ENCODE data around the gene RAC3. TPM values are rescaled to one million over a fixed set of nuclear protein-coding genes. Genes with fewer than 3 reads are reported as not detected.
A peak's percentile ranks its signal among the peaks of the same experiment; 100 is the strongest.

The RAC3 gene
- total RNA-seq, 1 experiment from 2014 or later, result 120 TPM

- ChIA-PET POLR2A (no interaction called here), CTCF (interaction anchor here (1.3 kb wide), 1 partner anchor 15 kb away, joined by 5 read pairs; the partner anchor contains the start of gene DCXR)
- no peak for DNase-seq (ENCODE audit: low read depth, low spot score)
Measured at GRCh38 chr17:82052638-82053059, 21.2 kb downstream of the RAC3 start.

GRCh38 chr17:82053130-82053529 lies 21.7 kb downstream of the RAC3 start:
- Histone ChIP-seq H3K27me3 (ENCODE audit: insufficient read depth, low read length) (no peaks in the 10 kb centered on the region), H3K4me3 (replicated peaks in 1 of 2; ENCODE audit: low read depth in 1 of 2, low read length in 2 of 2) (peak overlapping the region; percentile 94 to 99), H3K79me2 (ENCODE audit: insufficient read depth, low read length) (peaks cover 41% of the 10 kb centered on the region), H3K27ac (ENCODE audit: low read depth, low read length) (peak overlapping the region; percentile 81; the same call in 1 of the 2 replicates), H3K9me2 (ENCODE audit: insufficient read depth) (no peaks in the 10 kb centered on the region), H3K4me2 (ENCODE audit: low read length) (peak overlapping the region; percentile 89), H3K9me3 (ENCODE audit: control insufficient read depth in 1 of 2, insufficient read depth in 1 of 2, low read depth in 1 of 2, low read length in 2 of 2) (no peaks in the 10 kb centered on the region), H4K20me1 (ENCODE audit: insufficient read depth) (no peaks in the 10 kb centered on the region; the same call in 1 of the 2 replicates), H2AFZ (ENCODE audit: low read depth, low read length, poor library complexity, severe bottlenecking) (no peak overlapping the region), H3K4me1 (ENCODE audit: control insufficient read depth in 1 of 2, insufficient read depth in 2 of 2, low read length in 2 of 2) (peaks cover 13 to 34% of the 10 kb centered on the region in 2 experiments; a peak in 3 of 4 replicates), H3K36me3 (ENCODE audit: control insufficient read depth in 1 of 2, insufficient read depth in 2 of 2, low read length in 2 of 2) (peaks cover 16 to 45% of the 10 kb centered on the region in 2 experiments; a peak in 3 of 4 replicates), H3K9ac (ENCODE audit: low read length) (peak overlapping the region; percentile 89)
- CTCF ChIA-PET, result no interaction called here
- POLR2A ChIA-PET, result no interaction called here
- intact Hi-C loops (cut with micrococcal nuclease), result no loop called here
- no peak for TF ChIP-seq REST (IDR thresholded peaks at IDR 0.05; ENCODE audit: low read depth)
- TF ChIP-seq EZH2phosphoT487 (IDR thresholded peaks at IDR 0.05; ENCODE audit: borderline replicate concordance), result no peak
- TF ChIP-seq CBX3 (IDR thresholded peaks at IDR 0.05; ENCODE audit: low read depth), result no peak
- BruUV-seq (replicated peaks), result TSS peak; percentile 31
- DNase-seq (ENCODE audit: low read depth, low spot score), result no peak
- ATAC-seq, result no peak
- RAD21 ChIA-PET (ENCODE audit: low non-redundant PET in 1 of 2, low total read pairs in 2 of 2, uncharacterized antibody in 2 of 2, unreplicated experiment in 2 of 2), result no interaction called here

More at GRCh38 chr17:82052638-82053059, 21.2 kb downstream of the RAC3 start:
- peaks cover 41% of the 10 kb centered on the region for H3K79me2 ChIP-seq (ENCODE audit: insufficient read depth, low read length)
- TF ChIP-seq MAX (IDR thresholded peaks at IDR 0.05) (no peak), SP1 (IDR thresholded peaks at IDR 0.05; ENCODE audit: low read depth) (no peak), RAD21 (IDR thresholded peaks at IDR 0.05; ENCODE audit: low read depth) (no peak), ELF1 (IDR thresholded peaks at IDR 0.05; ENCODE audit: borderline replicate concordance, low read depth) (no peak), CBX3 (IDR thresholded peaks at IDR 0.05; ENCODE audit: low read depth) (no peak), EGR1 (IDR thresholded peaks at IDR 0.05; ENCODE audit: low read depth) (no peak), FOSL1 (IDR thresholded peaks at IDR 0.05; ENCODE audit: low read depth) (no peak), SIN3A (IDR thresholded peaks at IDR 0.05; ENCODE audit: low read depth) (no peak), TCF7L2 (IDR thresholded peaks at IDR 0.05; ENCODE audit: borderline replicate concordance, extremely low read depth, insufficient read depth, insufficient read length) (no peak), ZNF274 (IDR thresholded peaks at IDR 0.05; ENCODE audit: low read depth, low read length) (no peak), JUND (IDR thresholded peaks at IDR 0.05) (no peak), SRF (IDR thresholded peaks at IDR 0.05; ENCODE audit: low read depth) (no peak), ATF3 (IDR thresholded peaks at IDR 0.05) (no peak), POLR2A (IDR thresholded peaks at IDR 0.05; ENCODE audit: borderline replicate concordance, extremely low read depth, insufficient read depth, insufficient read length) (no peak), ZFX (IDR thresholded peaks at IDR 0.05) (no peak), POLR2AphosphoS5 (IDR thresholded peaks at IDR 0.05; ENCODE audit: low read depth, low read length) (no peak)
- no TSS peak for BruUV-seq (replicated peaks)
- no peak overlapping the region for H2AFZ ChIP-seq (ENCODE audit: low read depth, low read length, poor library complexity, severe bottlenecking)
- H3K4me3 ChIP-seq (replicated peaks in 1 of 2; ENCODE audit: low read depth in 1 of 2, low read length in 2 of 2), result peak overlapping the region; percentile 94 to 99
- H3K9me2 ChIP-seq (ENCODE audit: insufficient read depth), result no peaks in the 10 kb centered on the region
- H4K20me1 ChIP-seq (ENCODE audit: insufficient read depth), result no peaks in the 10 kb centered on the region; the same call in 1 of the 2 replicates
- H3K27me3 ChIP-seq (ENCODE audit: insufficient read depth, low read length), result no peaks in the 10 kb centered on the region
- H3K36me3 ChIP-seq (ENCODE audit: control insufficient read depth in 1 of 2, insufficient read depth in 2 of 2, low read length in 2 of 2), result peaks cover 14 to 42% of the 10 kb centered on the region in 2 experiments; a peak in 2 of 4 replicates
- intact Hi-C loops (cut with micrococcal nuclease), result no loop called here
- RAD21 ChIA-PET (ENCODE audit: low non-redundant PET in 1 of 2, low total read pairs in 2 of 2, uncharacterized antibody in 2 of 2, unreplicated experiment in 2 of 2), result no interaction called here
- ATAC-seq, result no peak
- H3K9me3 ChIP-seq (ENCODE audit: control insufficient read depth in 1 of 2, insufficient read depth in 1 of 2, low read depth in 1 of 2, low read length in 2 of 2), result no peaks in the 10 kb centered on the region
- peak overlapping the region; percentile 89 for H3K9ac ChIP-seq (ENCODE audit: low read length)
- H3K4me1 ChIP-seq (ENCODE audit: control insufficient read depth in 1 of 2, insufficient read depth in 2 of 2, low read length in 2 of 2), result peaks cover 13 to 34% of the 10 kb centered on the region in 2 experiments; a peak in 3 of 4 replicates
- H3K4me2 ChIP-seq (ENCODE audit: low read length), result peak overlapping the region; percentile 89
- peak overlapping the region; percentile 81 for H3K27ac ChIP-seq (ENCODE audit: low read depth, low read length)
